Esophagus (tissue), 2 donors: Measurements from ENCODE around the gene PRRT4. TPM values are rescaled to one million over a fixed set of nuclear protein-coding genes. Genes with fewer than 3 reads are reported as not detected.

Source experiments
- H3K27ac ChIP-seq, 2 donors: one replicate each; pipeline ENCODE4 v1.5.1; 2013; ENCODE audit warnings: low read depth in 2 of 2, mild to moderate bottlenecking in 2 of 2, inconsistent platforms in 1 of 2, low read length in 1 of 2, moderate library complexity in 1 of 2
- H3K27me3 ChIP-seq, 2 donors: one replicate each; pipeline ENCODE4 v1.6.1; 2013; ENCODE audit warnings: low read length in 2 of 2, control low read depth in 1 of 2, mild to moderate bottlenecking in 1 of 2; ENCODE audit not compliant: insufficient read depth in 2 of 2, control insufficient read depth in 1 of 2
- H3K36me3 ChIP-seq, 2 donors: one replicate each; pipeline ENCODE4 v1.6.1; 2013; ENCODE audit warnings: low read length in 1 of 2; ENCODE audit not compliant: control insufficient read depth in 2 of 2, insufficient read depth in 2 of 2
- H3K4me1 ChIP-seq, 2 donors: one replicate each; pipeline ENCODE4 v1.6.1; 2013; ENCODE audit warnings: low read length in 1 of 2; ENCODE audit not compliant: control insufficient read depth in 2 of 2, insufficient read depth in 2 of 2
- H3K4me3 ChIP-seq, 2 donors: one replicate each; pipeline ENCODE4 v1.5.1; 2013; ENCODE audit warnings: low read length in 2 of 2, mild to moderate bottlenecking in 2 of 2, low read depth in 1 of 2, moderate library complexity in 1 of 2
- H3K9me3 ChIP-seq, 2 donors: one replicate each; pipeline ENCODE4 v1.6.1; 2013; ENCODE audit warnings: mild to moderate bottlenecking in 2 of 2, low read depth in 1 of 2, low read length in 1 of 2, moderate library complexity in 1 of 2; ENCODE audit not compliant: control insufficient read depth in 2 of 2, insufficient read depth in 1 of 2
- WGBS, 2 donors: extraction: QIAGEN DNeasy Blood & Tissue Kit; methylation state at CpG; one replicate each; pipeline ENCODE4 v1.1.7; 2013; 5-methylcytosine and 5-hydroxymethylcytosine counted together
- polyA plus RNA-seq, 2 donors: library from polyadenylated mRNA; stranded (reverse); fragments of 200-250 nt; gene quantifications; one replicate each; pipeline ENCODE4 v1.2.3, GENCODE V29; 2013
- donor health status: healthy with polysubstance abuse.
- donor health status: Bipolar disorder and iron deficiency.

Gene PRRT4
- polyA plus RNA-seq, 2 donors: 0.45 to 0.73 TPM

DNA sequence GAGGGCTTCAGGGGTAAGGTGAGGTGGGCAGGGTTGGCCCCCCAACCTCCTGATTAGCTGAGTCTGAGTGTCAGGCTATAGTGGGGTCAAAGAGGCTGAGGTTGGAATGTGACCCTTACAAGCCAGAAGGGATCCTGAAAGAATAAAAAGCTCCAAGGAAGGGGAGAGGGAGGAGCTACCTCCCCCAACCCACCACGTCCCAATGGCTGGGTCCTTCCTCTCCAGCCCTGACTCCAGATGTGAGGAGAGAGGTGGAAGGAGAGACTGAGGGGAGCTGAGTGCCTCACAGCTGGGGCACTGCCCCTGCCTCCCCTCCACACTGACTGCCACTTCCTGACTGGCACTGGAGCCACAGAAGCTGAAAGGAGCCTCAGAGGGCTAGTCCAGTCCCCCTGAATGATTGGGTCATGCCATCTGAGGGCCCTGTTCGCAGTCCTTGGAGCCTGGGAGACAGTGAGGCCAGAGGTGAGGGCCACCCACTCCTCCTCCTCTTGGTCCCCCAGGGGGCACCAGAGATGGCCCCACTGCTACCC lies 27.7 kb upstream of the PRRT4 start:
- Histone ChIP-seq H3K9me3 (no peaks in the 10 kb centered on the region), H3K36me3 (peaks cover 3 to 15% of the 10 kb centered on the region in 2 donors), H3K4me1 (no peaks in the 10 kb centered on the region), H3K27ac (no peak overlapping the region), H3K27me3 (no peaks in the 10 kb centered on the region), H3K4me3 (no peak overlapping the region)
- 48 to 62% methylated on average over 2 of the region's 2 CpGs for WGBS, 2 donors

DNA sequence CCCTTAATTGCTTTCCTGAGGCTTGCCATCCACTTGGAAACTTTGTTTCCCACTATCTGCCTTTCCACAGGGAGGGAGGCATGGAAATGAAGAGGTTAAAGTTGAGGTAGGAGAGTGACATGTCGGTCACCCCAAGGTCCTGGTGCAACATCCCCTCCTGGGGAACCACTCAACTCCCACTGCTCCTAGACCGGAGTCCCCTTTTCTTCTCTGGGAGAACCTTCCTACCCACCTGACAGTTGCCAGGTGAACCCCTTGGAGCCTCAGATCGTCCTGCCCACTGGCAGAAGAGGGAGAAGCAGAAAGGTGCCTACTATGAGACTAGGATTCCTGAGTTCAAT lies 26.6 kb upstream of the PRRT4 start:
- H3K27ac ChIP-seq: no peak overlapping the region
- H3K4me1 ChIP-seq: no peaks in the 10 kb centered on the region
- WGBS, 2 donors: 39 to 40% methylated on average over 3 of the region's 3 CpGs

DNA sequence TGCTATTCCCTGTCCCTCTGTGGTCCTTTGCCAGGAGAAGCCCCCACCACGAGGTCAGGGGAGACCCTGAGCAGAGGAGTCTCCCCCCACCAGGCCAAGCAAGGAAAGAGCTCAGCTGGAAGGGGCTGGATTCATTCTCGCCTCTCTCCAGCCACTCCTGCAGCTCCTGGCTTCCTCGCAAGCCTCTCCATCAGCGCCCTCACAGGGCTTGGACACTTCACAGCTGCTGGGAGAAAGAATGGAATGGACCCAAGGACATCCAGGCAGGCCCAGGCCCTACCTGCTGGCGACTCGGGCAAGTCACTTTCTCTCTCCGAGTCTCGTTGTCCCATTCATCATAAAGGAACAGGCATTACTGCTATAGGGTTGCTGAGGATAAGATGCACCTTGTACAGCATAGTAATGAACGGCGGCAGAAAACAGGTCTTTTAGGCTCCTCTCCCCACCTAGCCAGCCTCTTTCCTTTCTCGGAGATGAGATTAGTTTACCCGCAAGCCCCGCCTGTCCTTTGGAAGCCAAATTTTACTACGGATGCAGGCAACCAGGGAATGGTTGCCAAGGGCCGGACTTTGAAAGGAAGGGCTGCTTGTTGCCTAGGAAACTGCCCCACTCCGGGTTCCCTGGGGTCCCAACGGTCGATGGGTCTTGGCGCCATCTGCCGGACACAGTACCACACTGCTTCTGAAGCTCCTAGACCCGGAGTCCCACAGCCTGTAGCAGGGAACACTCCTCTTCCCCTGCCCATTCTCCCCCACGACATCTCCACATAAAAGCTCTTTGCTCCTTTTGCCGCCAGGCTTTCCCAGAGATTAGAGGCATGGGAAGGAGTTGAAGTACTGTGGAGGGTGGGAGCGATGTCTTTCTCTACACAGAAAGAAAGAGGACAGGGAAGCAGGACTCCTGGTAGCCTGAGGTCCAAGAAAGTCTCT lies 26.0 kb upstream of the PRRT4 start:
- Histone ChIP-seq H3K36me3 (peaks cover 0 to 1% of the 10 kb centered on the region in 2 donors), H3K4me1 (no peaks in the 10 kb centered on the region), H3K4me3 (no peak overlapping the region), H3K9me3 (no peaks in the 10 kb centered on the region), H3K27ac (no peak overlapping the region), H3K27me3 (no peaks in the 10 kb centered on the region)
- 21 to 25% methylated on average over 24 of the region's 24 CpGs for WGBS, 2 donors

More for the DNA sequence above, 26.6 kb upstream of the PRRT4 start:
- no peak overlapping the region for H3K4me3 ChIP-seq
- peaks cover 0 to 7% of the 10 kb centered on the region in 2 donors for H3K36me3 ChIP-seq
- no peaks in the 10 kb centered on the region for H3K27me3 ChIP-seq
- H3K9me3 ChIP-seq: no peaks in the 10 kb centered on the region

GRCh38 chr7:128385988-128386925 lies 24.8 kb upstream of the PRRT4 start:
- 86 to 90% methylated on average over 4 of the region's 4 CpGs for WGBS, 2 donors
- Histone ChIP-seq H3K27ac (no peak overlapping the region), H3K4me1 (peaks cover 4 to 7% of the 10 kb centered on the region in 2 donors), H3K4me3 (no peak overlapping the region), H3K36me3 (no peaks in the 10 kb centered on the region), H3K9me3 (no peaks in the 10 kb centered on the region), H3K27me3 (no peaks in the 10 kb centered on the region)

- WGBS, 2 donors: 75% methylated on average over 7 of the region's 7 CpGs
- no peaks in the 10 kb centered on the region for H3K27me3 ChIP-seq
- H3K36me3 ChIP-seq: no peaks in the 10 kb centered on the region
- H3K4me1 ChIP-seq: peaks cover 4 to 11% of the 10 kb centered on the region in 2 donors
- H3K4me3 ChIP-seq: no peak overlapping the region
- no peaks in the 10 kb centered on the region for H3K9me3 ChIP-seq
- no peak overlapping the region for H3K27ac ChIP-seq
Measured at GRCh38 chr7:128384726-128385125, 23.2 kb upstream of the PRRT4 start.

- Histone ChIP-seq H3K27ac (no peak overlapping the region), H3K27me3 (no peaks in the 10 kb centered on the region), H3K4me1 (peaks cover 4 to 11% of the 10 kb centered on the region in 2 donors), H3K9me3 (no peaks in the 10 kb centered on the region), H3K36me3 (no peaks in the 10 kb centered on the region), H3K4me3 (no peak overlapping the region)
- WGBS, 2 donors: 36 to 56% methylated on average over 3 of the region's 3 CpGs
Measured at GRCh38 chr7:128383776-128384175, 22.3 kb upstream of the PRRT4 start.

- Histone ChIP-seq H3K9me3 (no peaks in the 10 kb centered on the region), H3K27ac (peak overlapping the region; percentile 58 to 61), H3K27me3 (no peaks in the 10 kb centered on the region), H3K4me1 (peaks cover 4 to 11% of the 10 kb centered on the region in 2 donors), H3K36me3 (no peaks in the 10 kb centered on the region), H3K4me3 (no peak overlapping the region)
- 44 to 49% methylated on average over 19 of the region's 19 CpGs for WGBS, 2 donors
Measured at GRCh38 chr7:128381161-128381821, 19.8 kb upstream of the PRRT4 start.

DNA sequence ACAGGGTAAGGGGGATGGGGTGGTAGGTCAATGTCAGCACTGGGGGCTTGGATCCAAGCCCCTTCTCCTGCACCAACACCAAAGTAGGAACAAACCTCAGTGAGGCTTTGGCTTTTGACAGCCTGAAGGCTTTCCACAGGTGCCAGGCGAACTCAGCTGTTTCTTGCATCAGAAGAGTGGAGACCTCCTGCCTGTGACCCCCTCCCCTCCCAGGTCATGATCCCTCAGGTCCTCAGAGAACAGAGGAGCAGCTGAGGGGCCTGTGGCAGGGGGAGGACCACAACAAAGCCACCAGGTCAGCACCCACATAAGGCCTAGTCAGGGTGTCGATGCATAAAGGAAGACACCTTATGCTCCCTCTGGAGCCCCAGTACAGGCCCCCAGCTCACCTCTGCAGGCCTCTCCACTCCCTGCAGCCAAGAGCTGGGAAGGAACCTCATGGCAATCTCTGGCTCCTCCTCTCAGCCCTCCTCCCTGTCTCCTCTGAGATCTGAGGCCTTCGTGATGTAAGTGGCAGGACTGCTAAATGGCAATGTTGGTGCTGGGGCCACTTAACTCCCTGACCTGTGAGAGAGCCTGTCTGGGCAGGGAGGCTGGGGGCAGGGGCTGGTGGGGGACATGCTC lies 19.1 kb upstream of the PRRT4 start:
- no peak overlapping the region for H3K4me3 ChIP-seq
- no peaks in the 10 kb centered on the region for H3K9me3 ChIP-seq
- H3K27ac ChIP-seq: no peak overlapping the region
- H3K4me1 ChIP-seq: peaks cover 4 to 11% of the 10 kb centered on the region in 2 donors
- H3K27me3 ChIP-seq: no peaks in the 10 kb centered on the region
- H3K36me3 ChIP-seq: no peaks in the 10 kb centered on the region
- 78 to 88% methylated on average over 3 of the region's 3 CpGs for WGBS, 2 donors
